AG04449 (cell line): ENCODE data around the gene FHIT.

Experiments used
- CTCF ChIA-PET: fragments of 350-600 bp; formaldehyde crosslinking; extraction: SDS; loops from one replicate; lab custom pipeline; 2021; ENCODE audit warnings: antibody characterized with exemption; lab: Yijun Ruan, JAX
- POLR2A ChIA-PET: fragments of 400-600, 350-600 bp; formaldehyde crosslinking; extraction: SDS; loops from one replicate; lab custom pipeline; 2020; ENCODE audit warnings: antibody characterized with exemption, inconsistent platforms; lab: Yijun Ruan, JAX
- DNase-seq: peaks from one replicate; pipeline ENCODE4 v3.0.0-alpha.2; 2010; ENCODE audit warnings: low read depth, low spot score
- H3K4me3 ChIP-seq: 2 replicates; pipeline ENCODE4 v1.5.1; 2011; ENCODE audit warnings: low read depth, mild to moderate bottlenecking, control low read depth, low read length
- TF ChIP-seq, protein P1 (sequence below): IDR thresholded peaks from one replicate; pipeline ENCODE4 v1.5.1; 2011; ENCODE audit warnings: mild to moderate bottlenecking, moderate library complexity, low read length, control low read depth, inconsistent platforms; ENCODE audit not compliant: insufficient read depth; ENCODE audit errors: missing control alignments

The FHIT gene

DNA sequence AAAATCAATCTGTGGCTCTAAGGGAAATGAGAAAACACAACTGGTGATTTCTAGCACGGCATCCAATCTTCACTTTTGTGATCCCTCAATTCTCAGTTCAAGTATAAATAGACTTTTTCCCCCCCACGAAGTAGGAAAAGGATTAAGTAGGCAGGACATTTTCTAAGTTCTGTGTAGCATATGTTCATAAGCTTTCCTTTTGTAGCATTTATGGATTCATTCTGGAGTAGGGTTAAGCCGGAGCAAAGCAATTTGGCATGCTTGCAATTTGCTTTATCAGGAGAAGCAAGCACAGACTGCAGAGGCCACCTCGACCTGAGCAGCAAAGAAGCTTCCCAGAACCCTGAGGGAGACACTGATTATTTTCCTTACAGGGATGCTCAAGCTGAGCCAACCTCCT is 66.3 kb downstream of the FHIT start:
- ChIA-PET POLR2A (no interaction called here), CTCF (no interaction called here)
- no peak for DNase-seq
- TF ChIP-seq, protein P1, sequence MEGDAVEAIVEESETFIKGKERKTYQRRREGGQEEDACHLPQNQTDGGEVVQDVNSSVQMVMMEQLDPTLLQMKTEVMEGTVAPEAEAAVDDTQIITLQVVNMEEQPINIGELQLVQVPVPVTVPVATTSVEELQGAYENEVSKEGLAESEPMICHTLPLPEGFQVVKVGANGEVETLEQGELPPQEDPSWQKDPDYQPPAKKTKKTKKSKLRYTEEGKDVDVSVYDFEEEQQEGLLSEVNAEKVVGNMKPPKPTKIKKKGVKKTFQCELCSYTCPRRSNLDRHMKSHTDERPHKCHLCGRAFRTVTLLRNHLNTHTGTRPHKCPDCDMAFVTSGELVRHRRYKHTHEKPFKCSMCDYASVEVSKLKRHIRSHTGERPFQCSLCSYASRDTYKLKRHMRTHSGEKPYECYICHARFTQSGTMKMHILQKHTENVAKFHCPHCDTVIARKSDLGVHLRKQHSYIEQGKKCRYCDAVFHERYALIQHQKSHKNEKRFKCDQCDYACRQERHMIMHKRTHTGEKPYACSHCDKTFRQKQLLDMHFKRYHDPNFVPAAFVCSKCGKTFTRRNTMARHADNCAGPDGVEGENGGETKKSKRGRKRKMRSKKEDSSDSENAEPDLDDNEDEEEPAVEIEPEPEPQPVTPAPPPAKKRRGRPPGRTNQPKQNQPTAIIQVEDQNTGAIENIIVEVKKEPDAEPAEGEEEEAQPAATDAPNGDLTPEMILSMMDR: no peak
- H3K4me3 ChIP-seq: no peak overlapping the region

GRCh38 chr3:61182662-61183061 is 68.6 kb downstream of the FHIT start:
- ChIA-PET CTCF (no interaction called here), POLR2A (no interaction called here)

DNA sequence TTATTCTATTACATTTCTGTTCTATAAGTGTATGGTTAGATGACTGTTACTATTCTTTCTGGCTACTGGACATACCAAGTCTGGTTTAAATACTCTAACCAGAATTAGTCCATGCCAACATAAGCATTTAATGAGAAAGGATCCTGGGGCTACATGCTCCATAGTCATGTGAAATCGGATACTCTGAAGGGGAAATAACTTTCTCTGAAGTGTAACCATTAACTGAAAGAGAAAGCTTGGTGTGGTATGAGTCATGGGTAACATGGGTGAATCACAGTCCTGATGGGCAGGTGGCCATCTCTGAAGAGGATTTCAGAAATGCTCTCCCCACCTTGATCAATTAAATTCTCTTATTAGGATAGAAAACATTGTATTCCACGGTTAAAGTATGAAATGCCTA is 69.4 kb downstream of the FHIT start:
- TF ChIP-seq, protein P1: no peak
- no peak overlapping the region for H3K4me3 ChIP-seq
- ChIA-PET POLR2A (no interaction called here), CTCF (no interaction called here)
- DNase-seq: no peak

More at GRCh38 chr3:61182662-61183061, 68.6 kb downstream of the FHIT start:
- no peak overlapping the region for H3K4me3 ChIP-seq
- DNase-seq: no peak
- TF ChIP-seq, protein P1: no peak

- CTCF ChIA-PET: no interaction called here
- no peak for DNase-seq
- POLR2A ChIA-PET: no interaction called here
- no peak overlapping the region for H3K4me3 ChIP-seq
- TF ChIP-seq, protein P1: no peak
Observed at GRCh38 chr3:61180206-61180605, 71.0 kb downstream of the FHIT start.

DNA sequence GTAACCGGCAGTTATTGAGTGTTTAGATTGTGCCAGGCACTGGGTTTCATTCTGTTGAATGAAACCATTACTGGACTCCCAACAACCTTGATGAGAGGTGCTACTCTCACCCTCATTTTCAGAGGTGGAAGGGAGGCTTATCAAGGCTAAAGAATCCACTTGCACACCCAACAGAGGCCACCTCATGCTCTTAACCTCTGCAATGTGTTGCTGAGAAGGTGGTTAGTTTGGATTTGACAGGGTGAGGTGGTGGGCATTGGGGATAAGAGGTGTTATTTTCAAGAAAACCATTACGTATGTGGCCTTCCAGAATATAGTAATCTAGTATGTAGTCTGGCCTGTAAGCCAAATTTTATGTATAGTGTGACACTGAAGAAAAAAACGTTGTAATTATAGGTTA is 73.1 kb downstream of the FHIT start:
- ChIA-PET POLR2A (no interaction called here), CTCF (no interaction called here)
- DNase-seq: no peak
- TF ChIP-seq, protein P1: no peak
- no peak overlapping the region for H3K4me3 ChIP-seq

DNA sequence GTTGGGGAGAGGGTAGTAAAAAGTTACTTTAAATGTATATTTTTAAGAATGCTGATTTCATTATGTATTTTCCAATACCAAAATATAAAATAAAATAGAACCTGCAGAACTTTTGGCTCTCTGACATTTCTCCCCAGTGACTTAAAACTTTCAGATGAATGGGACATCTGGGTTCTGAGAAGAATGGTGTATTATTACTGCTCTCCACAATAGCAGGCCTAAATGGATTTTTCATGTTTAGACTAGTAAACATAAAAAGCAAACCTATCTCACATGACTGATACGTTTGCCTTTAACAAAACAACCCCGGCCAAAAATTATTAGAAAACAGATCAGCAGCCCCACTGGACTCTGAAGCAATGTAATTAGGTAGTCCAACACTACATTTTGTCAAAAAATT is 73.8 kb downstream of the FHIT start:
- TF ChIP-seq, protein P1: no peak
- POLR2A ChIA-PET: no interaction called here
- CTCF ChIA-PET: no interaction called here
- DNase-seq: no peak
- H3K4me3 ChIP-seq: no peak overlapping the region
